GM12801 (cell line): ENCODE data around the gene SETD6.

Experiments
- TF ChIP-seq, protein P1 (sequence below): IDR thresholded peaks from one replicate; pipeline ENCODE4 v1.5.1; 2011; ENCODE audit warnings: control low read depth; ENCODE audit not compliant: insufficient read length; ENCODE audit errors: extremely low read depth

SETD6 gene

DNA sequence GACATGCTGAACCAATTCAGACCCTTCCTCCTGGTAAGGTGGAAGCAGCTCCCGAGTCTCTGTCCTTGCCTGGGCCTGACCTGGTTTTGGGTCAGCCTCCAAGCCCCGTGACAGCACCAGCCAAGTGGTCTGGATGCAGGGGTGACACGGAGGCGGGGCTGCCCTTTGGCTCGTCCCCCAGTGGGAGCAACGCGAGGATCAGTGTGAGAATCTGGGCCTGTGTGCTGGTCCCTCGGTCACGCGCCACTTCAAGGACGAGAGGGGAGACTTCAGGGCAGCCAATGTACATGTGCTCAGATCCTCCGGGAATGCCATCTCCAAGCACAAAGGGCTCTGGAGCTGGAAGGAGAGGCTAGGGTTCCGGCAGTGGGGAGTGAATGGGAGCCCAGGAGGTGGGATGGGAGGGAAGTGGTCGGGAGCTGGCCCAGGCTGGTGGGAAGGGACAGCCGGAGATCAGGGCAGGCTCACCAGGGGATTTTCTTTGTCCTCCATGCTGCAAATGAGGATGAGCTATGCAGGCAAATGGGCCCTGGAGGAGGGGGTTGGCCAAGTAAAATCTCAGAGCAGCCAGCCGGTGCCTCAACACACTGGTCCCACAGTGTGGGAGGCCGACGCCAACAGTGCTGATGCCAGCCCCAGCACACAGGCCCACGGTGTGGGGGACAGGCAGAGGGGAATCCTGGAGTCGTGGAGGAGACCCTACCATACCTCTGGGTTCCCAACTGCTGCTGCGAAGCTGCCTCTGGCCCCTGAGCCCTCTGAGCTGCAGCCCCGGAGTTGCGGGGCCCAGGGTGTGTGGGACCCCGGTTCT is 19.6 kb upstream of the SETD6 start:
- TF ChIP-seq, protein P1, sequence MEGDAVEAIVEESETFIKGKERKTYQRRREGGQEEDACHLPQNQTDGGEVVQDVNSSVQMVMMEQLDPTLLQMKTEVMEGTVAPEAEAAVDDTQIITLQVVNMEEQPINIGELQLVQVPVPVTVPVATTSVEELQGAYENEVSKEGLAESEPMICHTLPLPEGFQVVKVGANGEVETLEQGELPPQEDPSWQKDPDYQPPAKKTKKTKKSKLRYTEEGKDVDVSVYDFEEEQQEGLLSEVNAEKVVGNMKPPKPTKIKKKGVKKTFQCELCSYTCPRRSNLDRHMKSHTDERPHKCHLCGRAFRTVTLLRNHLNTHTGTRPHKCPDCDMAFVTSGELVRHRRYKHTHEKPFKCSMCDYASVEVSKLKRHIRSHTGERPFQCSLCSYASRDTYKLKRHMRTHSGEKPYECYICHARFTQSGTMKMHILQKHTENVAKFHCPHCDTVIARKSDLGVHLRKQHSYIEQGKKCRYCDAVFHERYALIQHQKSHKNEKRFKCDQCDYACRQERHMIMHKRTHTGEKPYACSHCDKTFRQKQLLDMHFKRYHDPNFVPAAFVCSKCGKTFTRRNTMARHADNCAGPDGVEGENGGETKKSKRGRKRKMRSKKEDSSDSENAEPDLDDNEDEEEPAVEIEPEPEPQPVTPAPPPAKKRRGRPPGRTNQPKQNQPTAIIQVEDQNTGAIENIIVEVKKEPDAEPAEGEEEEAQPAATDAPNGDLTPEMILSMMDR: no peak

DNA sequence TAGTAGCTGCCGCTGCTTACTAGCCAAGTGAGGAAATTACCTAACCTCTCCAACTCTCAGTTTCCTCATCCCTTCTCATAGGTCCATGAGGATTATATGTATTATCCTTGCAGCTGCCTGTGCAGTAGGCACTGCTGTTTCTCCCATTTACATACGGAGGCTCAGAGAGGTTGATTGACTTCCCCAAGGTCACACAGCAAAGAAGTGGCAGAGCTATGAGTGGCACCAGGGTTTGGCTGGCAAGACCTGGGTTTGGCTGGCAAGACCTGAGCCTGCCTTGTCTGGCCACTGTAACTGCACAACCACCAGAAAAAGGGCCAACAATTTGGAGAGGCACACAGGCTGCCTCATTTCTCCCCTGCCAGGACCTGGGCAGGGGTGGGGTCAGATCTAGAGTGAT is 17.8 kb upstream of the SETD6 start:
- TF ChIP-seq, protein P1: no peak

DNA sequence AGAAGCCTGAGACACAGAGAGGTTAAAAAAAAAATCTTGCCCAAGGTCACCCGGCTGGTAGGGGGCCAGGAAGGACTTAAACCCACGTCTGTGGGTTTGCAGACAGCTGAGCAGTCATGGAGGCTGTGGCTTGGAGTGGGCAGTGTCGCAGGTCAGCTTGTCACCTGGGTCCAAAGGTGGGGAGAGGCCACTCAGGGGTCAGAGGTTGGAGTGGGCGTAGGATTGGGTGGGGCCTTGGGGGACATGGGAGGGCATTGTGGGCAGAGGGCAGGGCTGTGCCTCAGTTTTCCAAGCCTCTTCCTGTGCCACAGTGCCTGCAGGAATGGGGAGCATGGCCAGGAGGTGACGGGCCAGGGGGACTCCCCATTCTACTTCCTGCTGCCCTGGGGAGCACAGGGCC is 17.4 kb upstream of the SETD6 start:
- TF ChIP-seq, protein P1: no peak

DNA sequence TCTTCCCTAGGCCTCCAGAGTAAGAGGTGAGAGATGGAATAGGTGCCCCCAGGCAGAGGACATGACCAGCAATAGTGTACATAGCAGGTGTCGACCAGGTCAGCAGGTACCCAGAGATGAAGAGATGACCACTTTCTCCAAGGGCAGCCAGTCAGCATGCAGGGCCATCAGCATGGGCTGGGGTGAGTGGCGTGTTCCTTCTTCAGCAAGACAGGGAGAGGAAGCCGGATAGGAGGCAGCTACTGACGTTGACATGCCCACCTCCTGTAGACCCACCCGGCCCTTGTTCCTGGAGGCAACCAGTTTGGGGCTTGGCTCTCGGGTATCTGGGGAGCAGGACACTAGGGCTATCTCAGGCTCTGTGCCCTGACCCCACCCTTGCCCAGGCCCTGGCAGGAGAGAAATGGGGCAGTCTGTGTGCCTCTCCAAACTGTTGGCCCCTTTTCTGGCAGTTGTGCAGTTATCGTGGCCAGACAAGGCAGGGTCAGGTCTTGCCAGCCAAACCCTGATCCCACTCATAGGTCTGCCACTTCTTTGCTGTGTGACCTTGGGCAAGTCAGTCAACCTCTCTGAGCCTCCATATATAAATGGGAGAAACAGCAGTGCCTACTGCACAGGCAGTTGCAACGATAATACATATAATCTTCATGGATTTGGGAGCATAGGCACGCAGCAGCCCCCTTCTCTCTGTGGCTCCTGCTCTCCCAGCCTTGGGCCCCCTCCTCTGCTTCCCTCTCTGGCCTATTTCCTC is 16.8 kb upstream of the SETD6 start:
- TF ChIP-seq, protein P1: no peak

DNA sequence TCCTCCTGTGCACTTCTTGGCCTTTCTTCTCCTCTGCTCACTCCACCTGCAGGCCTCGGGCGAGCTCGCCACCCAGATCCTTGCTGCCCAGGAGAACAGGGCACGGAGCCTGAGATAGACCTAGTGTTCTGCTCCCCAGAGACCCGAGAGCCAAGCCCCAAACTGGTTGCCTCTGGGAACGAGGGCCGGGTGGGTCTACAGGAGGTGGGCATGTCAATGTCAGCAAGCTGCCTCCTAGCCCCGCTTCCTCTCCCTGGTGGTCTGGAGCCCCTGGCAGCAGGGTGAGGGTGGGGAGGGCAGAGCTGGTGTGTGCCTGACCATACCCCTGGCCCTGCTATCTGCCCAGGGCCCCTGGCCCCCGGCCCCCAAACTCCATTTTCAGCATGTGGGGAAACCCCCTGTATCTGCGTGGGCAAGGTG is 16.2 kb upstream of the SETD6 start:
- TF ChIP-seq, protein P1: no peak

DNA sequence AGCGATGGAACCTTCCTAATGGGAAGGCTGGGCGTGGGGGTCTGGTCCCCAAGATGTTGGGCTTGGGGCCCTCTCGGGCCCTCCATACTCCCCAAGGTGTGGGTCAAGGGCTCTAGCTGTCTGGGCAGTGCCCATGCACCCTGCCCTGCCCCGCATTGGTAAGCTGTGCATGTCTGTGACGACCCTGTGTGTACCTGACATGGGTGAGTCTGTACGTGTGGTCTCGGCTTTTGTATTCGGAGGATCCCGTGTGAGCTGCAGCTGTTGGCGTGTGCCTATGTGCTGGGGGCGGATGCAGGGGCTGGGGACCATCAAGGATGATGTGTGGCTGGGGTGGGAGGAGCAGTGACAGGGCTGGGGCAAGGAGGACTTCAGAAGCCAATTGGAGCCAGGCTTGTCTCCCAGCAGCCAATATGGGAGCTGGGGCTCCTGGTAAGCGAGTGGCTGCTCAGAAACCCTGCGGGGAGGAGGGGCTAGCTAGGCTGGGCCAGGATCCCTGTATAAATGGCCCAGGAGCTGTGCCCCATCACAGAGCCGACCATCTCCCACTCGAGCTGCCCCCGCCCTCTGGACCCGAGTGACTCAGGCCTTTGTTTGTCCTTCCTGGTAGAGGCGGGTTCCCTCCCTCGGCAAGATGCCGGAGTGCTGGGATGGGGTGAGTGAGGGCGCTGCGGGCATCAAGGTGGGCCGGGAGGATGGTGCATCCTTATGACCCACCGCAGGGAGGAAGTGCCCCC is 15.5 kb upstream of the SETD6 start, which contains the start of gene NDRG4:
NDRG4 (plus strand) TSS at position 529 of the 737 bp plus-strand sequence; CDS start at position 635, 106 bp downstream.
- TF ChIP-seq, protein P1: no peak

DNA sequence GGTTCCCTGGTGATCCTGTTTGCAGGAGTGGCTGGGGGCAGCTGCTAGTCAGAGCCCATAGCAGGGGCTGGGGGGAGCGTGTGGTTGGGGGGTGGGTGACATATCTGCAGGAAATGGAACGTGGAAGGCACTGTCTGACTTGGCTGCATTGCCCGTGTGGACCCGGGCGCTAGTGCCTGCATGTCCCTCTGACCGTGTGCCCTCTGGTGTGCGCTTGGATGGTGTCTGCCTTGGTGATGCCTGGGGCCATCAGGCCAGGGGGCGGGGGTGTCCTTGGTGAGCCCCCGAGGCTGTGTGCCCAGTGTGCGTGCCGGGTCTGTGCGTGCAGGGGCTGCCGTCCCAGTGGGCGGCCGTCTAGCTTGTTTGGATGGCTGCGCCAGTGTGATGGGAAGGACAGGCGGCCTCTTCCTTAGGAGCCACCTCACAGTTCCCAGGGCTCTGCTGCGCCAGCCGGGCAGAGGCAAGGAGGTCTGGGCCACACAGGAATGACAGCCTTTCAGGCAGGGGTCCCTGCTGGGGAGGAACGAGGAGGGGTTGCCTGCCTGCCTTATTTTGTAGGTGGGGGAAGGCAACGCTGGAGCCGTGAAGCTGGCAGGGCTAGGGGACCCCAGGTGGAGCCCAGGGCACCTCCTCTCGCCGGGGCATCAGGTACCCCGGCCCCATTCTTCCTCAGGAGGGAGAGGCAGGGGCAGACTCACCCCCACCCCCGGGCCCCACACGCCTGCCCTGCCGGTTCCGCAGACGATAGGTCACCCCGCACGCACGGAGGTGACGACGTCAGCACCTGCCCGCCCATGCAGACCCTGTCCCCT is 14.7 kb upstream of the SETD6 start:
- TF ChIP-seq, protein P1: no peak
